K562 (cell line): ENCODE measurements around the gene ZCRB1. TPM values are rescaled to one million over a fixed set of nuclear protein-coding genes. Genes with fewer than 3 reads are reported as not detected.

Source experiments
- GABPB1 ChIP-seq: sonication (generic); formaldehyde crosslinking; IDR thresholded peaks from 2 replicates; pipeline ENCODE4 v1.8.0; 2022; ENCODE audit warnings: mild to moderate bottlenecking, missing genetic modification reagents
- HLTF ChIP-seq: fragments of 450-650 bp; IDR thresholded peaks from 2 replicates; pipeline ENCODE4 v1.6.1; 2016
- MED1 ChIP-seq: sonication (generic); formaldehyde crosslinking; IDR thresholded peaks from 2 replicates; pipeline ENCODE4 v1.8.1; 2023; ENCODE audit warnings: missing genetic modification reagents, borderline replicate concordance
- NCOA1 ChIP-seq: fragments of 450-650 bp; IDR thresholded peaks from 2 replicates; pipeline ENCODE4 v1.6.1; 2016; ENCODE audit warnings: low read depth
- RBM39 ChIP-seq: fragments of 200-400 bp; formaldehyde crosslinking; optimal IDR thresholded peaks from 2 replicates; pipeline ENCODE3; 2018; ENCODE audit warnings: low read depth, low read length
- polyA plus RNA-seq, 8 experiments: library from polyadenylated mRNA; depleted of rRNA in 4 of 8; stranded (reverse) in 5 of 8; unstranded in 3 of 8; fragments of >200 nt; fragmentation: Nextera tagmentation in 2 of 8; fragmentation: Illumina TruSeq in 1 of 8; extraction: Ambion mirVana in 2 of 8; extraction: Trizol in 1 of 8; gene quantifications; 2 replicates each; pipeline versions ENCODE4 v1.2.1 to v1.2.3, GENCODE V29; 2011 to 2014; ENCODE audit warnings: inconsistent platforms in 1 of 8, missing spikeins in 1 of 8
- total RNA-seq, 7 experiments: library from RNA; depleted of rRNA in 6 of 7; stranded (reverse); fragments of >200 nt in 6 of 7; fragmentation: Illumina TruSeq in 2 of 7; extraction: Trizol in 2 of 7; gene quantifications; 2 replicates each; pipeline versions ENCODE4 v1.2.1 to v1.2.3, GENCODE V29; 2011 to 2021; ENCODE audit warnings: low replicate concordance in 1 of 7
- TF ChIP-seq, protein P1 (sequence below): sonication (generic); formaldehyde crosslinking; IDR thresholded peaks from 2 replicates; pipeline ENCODE4 v1.8.1; 2023; ENCODE audit warnings: mild to moderate bottlenecking, missing genetic modification reagents
- TF ChIP-seq, protein P2 (sequence below): fragments of 450-650 bp; formaldehyde crosslinking; conservative IDR thresholded peaks from 2 replicates; pipeline ENCODE4 v1.4.0; 2022; ENCODE audit warnings: mild to moderate bottlenecking, missing genetic modification characterization

The ZCRB1 gene
- total and polyA plus RNA-seq, 9 of the 15 experiments (the other 6 are each of a cell fraction or from before 2014, with no cell fraction given) = 36.0 to 102 (median 51.0) TPM

DNA sequence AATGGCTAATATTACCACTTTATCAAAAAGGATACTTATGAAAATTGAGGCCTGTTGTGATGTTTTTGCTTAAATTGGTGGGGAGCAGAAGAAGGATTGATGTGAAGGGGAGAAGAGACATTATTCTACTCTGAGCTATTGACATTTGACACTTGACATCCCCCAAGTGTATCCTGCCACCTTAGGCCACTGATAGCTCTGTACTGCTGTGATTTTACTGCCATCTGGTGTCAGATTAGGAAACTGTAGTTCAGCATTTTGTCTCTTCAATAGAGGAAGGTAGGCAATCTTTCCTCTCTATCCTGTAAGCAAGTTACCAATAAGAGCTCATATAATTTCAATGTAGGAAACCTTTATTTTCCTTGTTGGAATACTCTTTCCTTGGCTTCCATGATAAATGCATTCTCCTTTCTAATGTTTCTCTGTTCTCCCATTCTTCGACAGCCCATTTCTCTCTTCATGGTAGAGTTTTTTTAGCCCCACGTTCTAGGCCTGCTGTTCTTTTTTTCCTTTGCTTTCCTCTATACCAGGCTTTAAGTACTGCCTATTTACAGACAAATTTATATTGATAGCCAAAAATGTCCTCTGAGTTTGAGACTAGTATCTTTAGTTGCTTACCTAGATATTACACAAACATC lies 46.4 kb upstream of the ZCRB1 start (continued):
- TF ChIP-seq HLTF = no peak
- TF ChIP-seq, protein P1, sequence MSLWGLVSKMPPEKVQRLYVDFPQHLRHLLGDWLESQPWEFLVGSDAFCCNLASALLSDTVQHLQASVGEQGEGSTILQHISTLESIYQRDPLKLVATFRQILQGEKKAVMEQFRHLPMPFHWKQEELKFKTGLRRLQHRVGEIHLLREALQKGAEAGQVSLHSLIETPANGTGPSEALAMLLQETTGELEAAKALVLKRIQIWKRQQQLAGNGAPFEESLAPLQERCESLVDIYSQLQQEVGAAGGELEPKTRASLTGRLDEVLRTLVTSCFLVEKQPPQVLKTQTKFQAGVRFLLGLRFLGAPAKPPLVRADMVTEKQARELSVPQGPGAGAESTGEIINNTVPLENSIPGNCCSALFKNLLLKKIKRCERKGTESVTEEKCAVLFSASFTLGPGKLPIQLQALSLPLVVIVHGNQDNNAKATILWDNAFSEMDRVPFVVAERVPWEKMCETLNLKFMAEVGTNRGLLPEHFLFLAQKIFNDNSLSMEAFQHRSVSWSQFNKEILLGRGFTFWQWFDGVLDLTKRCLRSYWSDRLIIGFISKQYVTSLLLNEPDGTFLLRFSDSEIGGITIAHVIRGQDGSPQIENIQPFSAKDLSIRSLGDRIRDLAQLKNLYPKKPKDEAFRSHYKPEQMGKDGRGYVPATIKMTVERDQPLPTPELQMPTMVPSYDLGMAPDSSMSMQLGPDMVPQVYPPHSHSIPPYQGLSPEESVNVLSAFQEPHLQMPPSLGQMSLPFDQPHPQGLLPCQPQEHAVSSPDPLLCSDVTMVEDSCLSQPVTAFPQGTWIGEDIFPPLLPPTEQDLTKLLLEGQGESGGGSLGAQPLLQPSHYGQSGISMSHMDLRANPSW (CRISPR knock-in tag) = no peak
- TF ChIP-seq, protein P2, sequence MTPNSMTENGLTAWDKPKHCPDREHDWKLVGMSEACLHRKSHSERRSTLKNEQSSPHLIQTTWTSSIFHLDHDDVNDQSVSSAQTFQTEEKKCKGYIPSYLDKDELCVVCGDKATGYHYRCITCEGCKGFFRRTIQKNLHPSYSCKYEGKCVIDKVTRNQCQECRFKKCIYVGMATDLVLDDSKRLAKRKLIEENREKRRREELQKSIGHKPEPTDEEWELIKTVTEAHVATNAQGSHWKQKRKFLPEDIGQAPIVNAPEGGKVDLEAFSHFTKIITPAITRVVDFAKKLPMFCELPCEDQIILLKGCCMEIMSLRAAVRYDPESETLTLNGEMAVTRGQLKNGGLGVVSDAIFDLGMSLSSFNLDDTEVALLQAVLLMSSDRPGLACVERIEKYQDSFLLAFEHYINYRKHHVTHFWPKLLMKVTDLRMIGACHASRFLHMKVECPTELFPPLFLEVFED (CRISPR knock-in tag) = no peak
- TF ChIP-seq MED1 (CRISPR knock-in tag) = no peak
- TF ChIP-seq RBM39 = no peak
- TF ChIP-seq GABPB1 = no peak
- TF ChIP-seq NCOA1 = no peak
